DLD1 (cell line): Measurements from ENCODE around the gene SST.
"Not testable (repeated sequence)": the region's sequence is repeated elsewhere in the genome, so short reads cannot be mapped to it uniquely, and the experiment has no call there.

Source experiments
- in situ Hi-C: cut with HindIII; loops from 2 replicates; pipeline ENCODE4 v1.10.0; 2017; ENCODE audit warnings: low sequenced_read_pairs

SST gene

GRCh38 chr3:187684880-187685279, 14.7 kb upstream of the SST start:
- in situ Hi-C loops: loop anchor here (5.0 kb wide), 1 partner anchor 363 kb away; no protein-coding TSS in a partner anchor

GRCh38 chr3:187684444-187684843, 14.2 kb upstream of the SST start:
- in situ Hi-C loops: loop anchor here (5.0 kb wide), 1 partner anchor 362 kb away; no protein-coding TSS in a partner anchor

DNA sequence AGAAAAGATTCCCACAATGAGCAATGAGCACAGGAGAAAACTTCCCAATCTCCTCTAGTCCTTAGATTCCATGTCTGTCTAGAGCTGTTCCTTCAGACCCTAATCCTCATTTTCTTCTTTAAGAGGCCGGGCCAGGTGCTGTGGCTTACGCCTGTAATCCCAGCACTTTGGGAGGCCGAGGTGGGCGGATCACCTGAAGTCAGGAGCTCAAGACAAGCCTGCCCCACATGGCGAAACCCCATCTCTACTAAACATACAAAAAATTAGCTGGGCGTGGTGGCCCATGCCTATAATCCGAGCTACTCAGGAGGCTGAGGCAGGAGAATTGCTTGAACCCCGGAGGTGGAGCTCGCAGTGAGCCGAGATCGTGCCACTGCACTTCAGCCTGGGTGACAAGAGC, 11.6 kb upstream of the SST start:
- in situ Hi-C loops: loop anchor here (5.0 kb wide), 1 partner anchor 359 kb away; no protein-coding TSS in a partner anchor

GRCh38 chr3:187679638-187680396, 9.6 kb upstream of the SST start:
- in situ Hi-C loops: loop anchor here (5.0 kb wide), 1 partner anchor 358 kb away; no protein-coding TSS in a partner anchor

GRCh38 chr3:187678726-187679268, 8.6 kb upstream of the SST start:
- in situ Hi-C loops: no loop called here

DNA sequence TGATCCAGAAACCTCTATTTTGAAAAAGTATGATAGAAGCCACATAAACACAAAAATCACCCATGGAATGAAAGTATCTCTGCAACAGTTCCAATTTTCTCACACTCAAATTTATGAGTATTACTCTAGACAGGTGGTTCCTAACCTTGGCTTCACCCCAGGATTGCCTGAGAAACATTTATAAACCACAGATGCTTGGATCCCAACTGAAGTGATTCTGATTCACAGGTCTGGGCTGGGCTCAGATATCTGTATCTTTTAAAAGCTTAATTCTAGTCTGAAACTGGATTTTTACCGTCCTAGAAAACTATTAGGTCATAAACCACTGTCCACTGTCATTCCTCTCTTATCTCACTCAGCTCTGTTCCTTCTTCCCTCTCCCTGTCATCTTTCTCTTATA, 7.4 kb upstream of the SST start:
- in situ Hi-C loops: no loop called here

GRCh38 chr3:187673012-187673411, 2.8 kb upstream of the SST start:
- in situ Hi-C loops: no loop called here

DNA sequence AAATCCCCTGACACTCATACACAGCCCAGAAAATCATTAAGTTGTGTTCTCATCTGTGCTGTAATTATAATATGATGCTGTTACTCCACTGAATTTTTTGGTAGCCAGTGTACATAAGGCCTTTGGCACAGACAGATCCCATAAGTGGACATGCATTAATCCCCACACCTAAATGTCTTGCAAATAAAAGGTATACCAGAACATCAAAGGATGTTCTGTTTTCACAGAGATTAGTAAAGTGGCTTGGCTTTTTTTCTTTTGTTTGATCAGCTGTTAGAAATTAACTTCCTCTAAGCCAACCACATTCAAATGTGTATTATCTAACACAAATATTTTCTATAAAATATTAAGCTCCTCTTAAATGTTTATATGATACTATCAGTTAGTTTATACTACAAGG, 2.7 kb downstream of the SST start:
- in situ Hi-C loops: no loop called here

- in situ Hi-C loops: no loop called here
Measured at GRCh38 chr3:187665764-187666402, 4.3 kb downstream of the SST start.

DNA sequence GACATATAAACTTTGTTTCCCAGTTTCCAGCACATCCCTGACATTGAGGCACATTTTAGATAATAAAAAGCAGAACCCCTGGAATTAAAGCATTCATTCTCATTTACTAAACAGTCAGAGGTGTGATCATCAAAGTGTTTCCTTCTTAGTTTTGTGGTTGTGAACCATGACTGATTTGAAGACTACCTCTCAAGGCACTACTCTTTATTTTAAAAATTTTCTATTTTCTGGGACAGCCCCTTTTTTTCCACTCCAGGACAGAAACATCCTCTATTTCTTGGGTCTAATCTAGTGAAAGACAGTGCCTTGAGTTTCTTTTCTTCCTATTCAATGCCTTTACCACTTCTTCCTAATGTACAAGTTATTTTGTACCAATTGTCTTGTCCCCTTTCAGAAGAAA, 5.2 kb downstream of the SST start:
- in situ Hi-C loops: no loop called here

- in situ Hi-C loops: no loop called here
Measured at GRCh38 chr3:187662848-187663409, 7.3 kb downstream of the SST start.

DNA sequence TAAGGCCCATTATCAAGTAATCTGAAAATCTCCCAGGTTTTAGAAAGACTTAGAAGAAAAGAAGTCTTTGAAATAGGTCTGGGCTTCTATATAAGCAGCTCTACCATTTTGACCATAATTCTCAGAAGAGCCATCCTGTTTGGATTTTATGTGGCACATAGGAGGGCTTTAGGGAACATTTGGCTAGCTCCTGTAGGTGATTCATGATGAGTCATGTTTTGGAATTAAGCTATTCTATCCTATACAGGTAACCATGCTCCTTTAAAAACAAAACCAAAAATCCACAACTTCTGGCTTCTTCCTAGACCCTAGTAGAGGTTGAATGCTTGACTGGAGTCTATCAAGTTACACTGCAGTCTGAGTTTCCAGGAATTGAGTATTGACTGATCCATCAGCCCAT, 8.9 kb downstream of the SST start:
- in situ Hi-C loops: no loop called here

- in situ Hi-C loops: no loop called here
Measured at GRCh38 chr3:187651282-187651681, 18.9 kb downstream of the SST start.

DNA sequence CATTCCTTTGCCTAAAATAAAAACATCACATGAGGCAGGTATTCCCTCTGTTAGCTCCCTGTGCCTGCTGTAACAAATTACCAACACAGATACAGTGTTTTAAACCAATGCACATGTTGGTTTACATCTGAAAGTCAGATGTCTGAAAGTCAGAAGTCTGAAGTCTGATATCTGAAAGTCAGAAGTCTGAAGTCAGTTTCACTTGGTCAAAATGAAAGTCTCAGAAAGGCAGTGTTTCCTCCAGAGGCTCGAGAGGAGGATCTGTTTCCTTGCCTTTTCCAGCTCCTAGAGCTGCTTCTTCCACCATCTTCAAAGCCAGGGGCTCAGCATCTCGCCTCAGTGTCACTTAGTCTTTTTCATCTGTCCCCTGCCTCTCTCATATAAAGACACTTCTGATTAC, 22.0 kb downstream of the SST start:
- in situ Hi-C loops: no loop called here

DNA sequence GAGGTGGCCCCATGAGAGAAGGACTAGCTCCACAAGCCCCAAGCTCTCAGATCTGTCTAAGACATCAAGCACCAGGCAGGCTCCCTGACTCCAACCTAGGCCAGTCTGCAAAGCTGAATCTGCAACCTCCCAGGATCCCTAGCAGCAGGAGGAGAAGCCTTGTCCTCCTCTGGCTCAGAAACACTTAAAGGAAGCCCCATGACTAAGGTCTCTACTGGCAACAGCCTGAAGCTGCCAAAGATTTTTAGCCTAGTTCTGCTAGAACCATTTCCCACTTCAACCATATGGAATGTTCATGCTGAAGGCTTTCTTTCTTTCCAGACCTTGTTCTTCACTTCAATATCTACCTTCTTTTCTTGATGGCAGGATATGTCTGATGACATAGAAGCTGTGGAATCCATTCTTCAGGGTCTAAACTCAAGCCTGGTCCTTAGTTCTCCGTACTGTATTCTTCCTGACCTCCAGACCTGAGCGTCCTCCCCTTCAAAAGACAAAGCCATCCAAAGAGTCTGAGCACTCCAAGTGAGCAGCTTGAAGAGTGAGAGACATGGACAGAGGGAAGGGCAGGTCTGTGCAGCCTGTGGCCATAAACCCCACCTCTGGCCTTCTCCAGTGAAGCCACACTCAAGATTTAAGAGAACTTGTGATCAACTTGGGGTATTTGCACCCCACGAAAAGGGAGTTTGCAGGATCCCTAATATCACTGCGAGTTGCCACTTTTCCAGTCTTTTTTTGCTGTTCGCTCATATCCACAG, 23.1 kb downstream of the SST start:
- in situ Hi-C loops: no loop called here

DNA sequence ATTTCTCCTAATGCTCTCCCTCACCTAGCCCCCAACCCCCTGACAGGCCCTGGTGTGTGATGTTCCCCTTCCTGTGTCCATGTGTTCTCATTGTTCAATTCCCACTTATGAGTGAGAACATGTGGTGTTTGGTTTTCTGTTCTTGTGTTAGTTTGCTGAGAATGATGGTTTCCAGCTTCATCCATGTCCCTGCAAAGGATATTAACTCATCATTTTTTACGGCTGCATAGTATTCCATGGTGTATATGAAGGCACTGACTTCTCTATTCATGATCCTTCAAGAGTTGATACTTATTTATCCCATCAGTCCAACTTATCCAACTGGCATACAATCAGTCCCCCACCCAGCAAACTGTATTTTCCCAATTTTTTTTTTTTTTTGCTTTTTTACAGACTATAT, 24.8 kb downstream of the SST start:
- in situ Hi-C loops: not testable (repeated sequence)

DNA sequence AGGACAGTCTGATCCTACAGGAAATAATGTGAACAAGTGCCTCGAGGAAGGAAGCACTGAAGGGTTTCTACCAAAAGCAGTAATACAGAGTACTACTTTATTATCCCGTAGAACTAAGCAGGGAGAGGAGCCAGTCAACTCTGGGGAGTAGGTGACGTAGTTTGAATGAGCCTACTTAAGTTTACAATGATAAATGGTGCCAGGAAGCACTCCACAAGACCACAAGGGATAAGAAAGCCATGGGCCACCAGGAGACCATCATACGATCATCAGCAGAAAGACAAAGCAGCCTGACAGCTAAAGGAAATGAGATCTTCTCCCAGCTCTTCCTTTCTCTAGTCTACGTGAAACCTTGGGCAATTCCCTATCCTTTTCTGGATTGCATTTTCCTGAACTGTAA, 27.3 kb downstream of the SST start:
- in situ Hi-C loops: no loop called here

DNA sequence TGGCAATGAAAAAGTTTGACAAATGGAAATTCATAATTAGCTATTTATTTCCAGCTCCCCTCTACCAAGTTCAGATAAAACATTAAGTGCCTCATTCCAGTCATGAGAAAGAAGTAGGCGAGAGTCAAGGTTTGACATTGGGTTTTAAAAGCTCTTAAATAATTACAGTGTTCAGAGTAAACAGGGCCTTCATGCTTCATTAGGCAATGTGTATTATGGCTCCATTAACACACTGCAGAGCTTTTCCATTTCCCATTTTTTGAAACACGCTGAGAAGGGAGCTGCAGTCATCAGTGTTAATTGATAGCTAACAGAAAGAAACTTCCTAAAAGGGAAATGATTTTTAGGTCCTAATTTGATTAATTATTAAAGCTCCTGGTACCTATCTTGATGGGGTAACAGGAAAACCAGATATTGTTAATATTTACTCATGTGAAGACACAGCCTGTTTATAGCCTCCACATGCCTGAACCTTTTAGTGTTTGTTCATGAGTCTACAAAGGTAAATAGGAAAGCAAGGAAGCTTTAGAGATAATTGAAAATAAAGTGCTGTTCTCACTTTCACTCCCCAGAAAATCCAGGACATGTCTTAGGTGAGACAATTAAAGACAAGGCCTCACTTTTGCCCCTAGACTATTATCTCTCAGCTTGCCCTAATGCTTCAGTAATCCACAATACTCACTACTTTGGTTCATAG, 28.7 kb downstream of the SST start:
- in situ Hi-C loops: no loop called here

DNA sequence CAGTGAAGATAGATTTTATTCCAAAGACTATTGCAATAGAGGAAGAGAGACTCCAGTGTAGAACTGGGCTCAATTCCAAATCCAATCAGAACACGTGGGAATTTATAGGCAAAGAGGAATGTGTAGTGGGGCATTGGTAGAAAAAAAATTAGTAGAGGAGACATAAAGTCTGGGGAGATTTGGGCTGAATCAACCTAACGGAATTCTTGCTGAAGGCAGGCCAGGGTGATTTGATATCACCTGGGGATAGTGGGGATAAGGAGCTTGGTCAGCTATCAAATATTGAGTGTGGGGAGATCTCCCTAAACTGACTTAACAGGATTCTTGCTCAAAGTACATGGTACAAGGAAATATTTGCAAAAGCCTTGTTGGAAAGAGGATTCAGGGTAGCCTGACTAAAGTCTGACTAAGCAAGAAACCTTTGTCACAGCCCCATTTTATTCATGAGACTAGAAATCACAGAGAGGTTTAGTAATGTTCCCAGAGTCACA, 29.6 kb downstream of the SST start:
- in situ Hi-C loops: no loop called here

GRCh38 chr3:187639927-187640568, 30.1 kb downstream of the SST start:
- in situ Hi-C loops: no loop called here
